HG03442 (cell line): ENCODE measurements around the gene CFAP73.
"Not testable (repeated sequence)": the region's sequence is repeated elsewhere in the genome, so short reads cannot be mapped to it uniquely, and the experiment has no call there.

Experiments
- ATAC-seq: cut with Tn5 transposase; IDR thresholded peaks from one replicate; pipeline ENCODE4 v1.9.1; 2021; ENCODE audit warnings: mild to moderate bottlenecking, moderate library complexity; ENCODE audit not compliant: unreplicated experiment

The CFAP73 gene

GRCh38 chr12:113141716-113142115, 7.8 kb upstream of the CFAP73 start:
- ATAC-seq: not testable (repeated sequence)

GRCh38 chr12:113142173-113142885, 7.2 kb upstream of the CFAP73 start:
- ATAC-seq: no peak

- no peak for ATAC-seq
Measured at GRCh38 chr12:113142886-113143332, 6.6 kb upstream of the CFAP73 start.

GRCh38 chr12:113143959-113144358, 5.6 kb upstream of the CFAP73 start:
- ATAC-seq: no peak

- no peak for ATAC-seq
Measured at GRCh38 chr12:113144806-113145205, 4.7 kb upstream of the CFAP73 start.

- no peak for ATAC-seq
Measured at GRCh38 chr12:113145720-113146551, 3.6 kb upstream of the CFAP73 start.

GRCh38 chr12:113146999-113147398, 2.5 kb upstream of the CFAP73 start:
- no peak for ATAC-seq

GRCh38 chr12:113151655-113152054, 2.1 kb downstream of the CFAP73 start:
- no peak for ATAC-seq

GRCh38 chr12:113152196-113152834, 2.8 kb downstream of the CFAP73 start:
- ATAC-seq: no peak

- ATAC-seq: no peak
Measured at GRCh38 chr12:113152835-113153814, 3.6 kb downstream of the CFAP73 start.

- no peak for ATAC-seq
Measured at GRCh38 chr12:113154351-113154973, 4.9 kb downstream of the CFAP73 start.

- no peak for ATAC-seq
Measured at GRCh38 chr12:113155060-113155459, 5.5 kb downstream of the CFAP73 start.

- no peak for ATAC-seq
Measured at GRCh38 chr12:113155646-113156045, 6.1 kb downstream of the CFAP73 start.

GRCh38 chr12:113157218-113157859, 7.8 kb downstream of the CFAP73 start:
- ATAC-seq: no peak

- ATAC-seq: no peak
Measured at GRCh38 chr12:113158439-113159203, 9.1 kb downstream of the CFAP73 start.

GRCh38 chr12:113159937-113160336, 10.4 kb downstream of the CFAP73 start:
- ATAC-seq: no peak

GRCh38 chr12:113161415-113162016, 12.0 kb downstream of the CFAP73 start:
- no peak for ATAC-seq
